Measurements from ENCODE around the gene LCN1.

LCN1 gene

DNA sequence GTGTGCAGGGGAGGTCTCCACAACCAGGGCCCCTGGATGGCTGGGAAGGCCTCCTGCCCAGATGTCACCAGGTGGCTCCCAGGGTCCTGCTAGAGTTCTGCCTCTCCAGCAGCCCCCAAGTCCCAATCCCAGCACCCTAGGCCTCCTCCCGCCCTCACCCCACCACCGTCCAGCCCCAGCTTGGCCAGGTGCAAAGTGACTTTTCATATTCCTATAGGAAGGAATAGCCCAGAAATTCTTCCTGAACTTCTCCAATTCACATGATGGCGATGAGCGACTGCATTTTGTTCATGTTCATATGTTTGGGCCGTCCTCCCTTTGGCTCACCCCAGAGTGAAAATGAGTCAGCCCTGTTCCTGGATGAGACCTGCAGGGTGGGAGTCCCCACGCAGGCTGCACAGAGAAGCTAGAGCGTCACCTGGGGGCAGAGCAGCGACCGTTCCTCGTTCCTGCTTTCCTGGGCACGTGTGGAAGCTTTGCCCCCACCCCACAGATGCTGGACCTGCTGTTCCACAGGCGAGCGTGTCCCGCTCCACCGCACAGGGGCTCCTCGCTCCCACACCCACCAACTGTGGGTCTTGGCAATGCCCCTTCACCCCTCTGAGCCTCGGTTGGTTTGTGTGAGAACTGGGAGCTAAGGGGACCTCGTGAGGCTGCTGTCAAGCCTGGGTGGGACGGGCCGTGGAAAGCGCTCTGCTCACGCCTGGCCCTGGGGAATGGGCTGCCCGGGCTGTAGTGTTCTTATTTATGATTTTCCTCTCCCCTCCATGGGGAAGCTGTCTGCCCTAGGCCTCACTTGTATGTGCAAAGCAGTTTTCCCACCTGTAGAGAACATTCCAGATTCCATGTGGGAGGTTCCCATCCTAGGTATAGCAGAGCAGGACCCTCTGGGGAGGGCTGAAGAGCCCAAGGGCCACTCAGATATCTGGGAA, 13.9 kb upstream of the LCN1 start:
- peaks cover 17% of the 10 kb centered on the region for H3K36me3 Mint-ChIP-seq (ENCODE audit: low read depth)
- H3K27ac Mint-ChIP-seq: no peak overlapping the region
- peaks cover 4% of the 10 kb centered on the region for H3K27me3 Mint-ChIP-seq (ENCODE audit: low read depth)
- no peak overlapping the region for H3K4me3 Mint-ChIP-seq
- peaks cover 16% of the 10 kb centered on the region for H3K9me3 Mint-ChIP-seq
- TF ChIP-seq, protein P1, sequence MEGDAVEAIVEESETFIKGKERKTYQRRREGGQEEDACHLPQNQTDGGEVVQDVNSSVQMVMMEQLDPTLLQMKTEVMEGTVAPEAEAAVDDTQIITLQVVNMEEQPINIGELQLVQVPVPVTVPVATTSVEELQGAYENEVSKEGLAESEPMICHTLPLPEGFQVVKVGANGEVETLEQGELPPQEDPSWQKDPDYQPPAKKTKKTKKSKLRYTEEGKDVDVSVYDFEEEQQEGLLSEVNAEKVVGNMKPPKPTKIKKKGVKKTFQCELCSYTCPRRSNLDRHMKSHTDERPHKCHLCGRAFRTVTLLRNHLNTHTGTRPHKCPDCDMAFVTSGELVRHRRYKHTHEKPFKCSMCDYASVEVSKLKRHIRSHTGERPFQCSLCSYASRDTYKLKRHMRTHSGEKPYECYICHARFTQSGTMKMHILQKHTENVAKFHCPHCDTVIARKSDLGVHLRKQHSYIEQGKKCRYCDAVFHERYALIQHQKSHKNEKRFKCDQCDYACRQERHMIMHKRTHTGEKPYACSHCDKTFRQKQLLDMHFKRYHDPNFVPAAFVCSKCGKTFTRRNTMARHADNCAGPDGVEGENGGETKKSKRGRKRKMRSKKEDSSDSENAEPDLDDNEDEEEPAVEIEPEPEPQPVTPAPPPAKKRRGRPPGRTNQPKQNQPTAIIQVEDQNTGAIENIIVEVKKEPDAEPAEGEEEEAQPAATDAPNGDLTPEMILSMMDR (IDR thresholded peaks at IDR 0.05; ENCODE audit: unreplicated experiment in 3 of 3): no peak
- no peaks in the 10 kb centered on the region for H3K4me1 Mint-ChIP-seq

DNA sequence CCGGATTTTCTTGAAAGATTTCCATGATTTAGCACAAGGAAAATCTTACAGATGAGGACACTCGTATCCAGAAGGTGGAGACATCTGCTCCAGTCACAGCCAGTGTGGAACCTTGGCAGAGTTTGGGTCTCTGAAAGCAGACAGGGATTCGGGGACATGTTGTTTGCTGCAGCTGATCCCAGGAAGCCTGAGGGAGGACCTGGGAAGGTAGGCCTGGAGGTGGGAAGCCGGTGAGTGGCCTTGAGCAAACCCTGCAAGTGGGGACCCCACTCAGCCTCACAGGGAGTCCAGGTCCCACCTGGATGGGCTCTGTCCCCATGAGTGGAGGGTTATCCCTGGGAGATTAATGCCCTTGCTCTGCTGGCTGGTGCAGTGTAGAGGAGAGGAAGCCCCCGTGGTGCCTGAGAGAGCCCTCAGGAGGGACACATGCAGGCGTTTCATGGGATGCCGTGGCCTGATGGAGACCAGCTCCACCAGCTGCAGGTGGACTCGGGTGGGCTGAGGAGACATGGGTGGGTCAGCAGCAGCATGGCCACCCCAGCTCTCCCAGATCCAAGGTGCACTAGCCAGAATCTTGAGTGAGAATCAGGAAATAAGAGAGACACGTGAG, 12.9 kb upstream of the LCN1 start:
- peaks cover 4% of the 10 kb centered on the region for H3K27me3 Mint-ChIP-seq (ENCODE audit: low read depth)
- H3K4me1 Mint-ChIP-seq: no peaks in the 10 kb centered on the region
- no peak overlapping the region for H3K4me3 Mint-ChIP-seq
- TF ChIP-seq, protein P1 (IDR thresholded peaks at IDR 0.05; ENCODE audit: unreplicated experiment in 3 of 3): no peak
- H3K36me3 Mint-ChIP-seq (ENCODE audit: low read depth): peaks cover 9% of the 10 kb centered on the region
- H3K9me3 Mint-ChIP-seq: peaks cover 16% of the 10 kb centered on the region
- no peak overlapping the region for H3K27ac Mint-ChIP-seq

GRCh38 chr9:135509458-135509857, 11.8 kb upstream of the LCN1 start:
- TF ChIP-seq, protein P1 (IDR thresholded peaks at IDR 0.05; ENCODE audit: unreplicated experiment in 3 of 3): no peak
- no peak overlapping the region for H3K4me3 Mint-ChIP-seq
- peaks cover 16% of the 10 kb centered on the region for H3K9me3 Mint-ChIP-seq
- no peak overlapping the region for H3K27ac Mint-ChIP-seq
- H3K4me1 Mint-ChIP-seq: no peaks in the 10 kb centered on the region
- peaks cover 7% of the 10 kb centered on the region for H3K27me3 Mint-ChIP-seq (ENCODE audit: low read depth)
- H3K36me3 Mint-ChIP-seq (ENCODE audit: low read depth): peaks cover 3% of the 10 kb centered on the region

GRCh38 chr9:135512241-135512603, 9.0 kb upstream of the LCN1 start:
- peaks cover 7% of the 10 kb centered on the region for H3K27me3 Mint-ChIP-seq (ENCODE audit: low read depth)
- no peaks in the 10 kb centered on the region for H3K4me1 Mint-ChIP-seq
- peak overlapping the region in 1 of 3 experiments; percentile 4 for H3K27ac Mint-ChIP-seq
- H3K9me3 Mint-ChIP-seq: peaks cover 16% of the 10 kb centered on the region
- TF ChIP-seq, protein P1 (IDR thresholded peaks at IDR 0.05; ENCODE audit: unreplicated experiment in 3 of 3): no peak
- H3K4me3 Mint-ChIP-seq: no peak overlapping the region
- H3K36me3 Mint-ChIP-seq (ENCODE audit: low read depth): no peaks in the 10 kb centered on the region

- H3K27me3 Mint-ChIP-seq (ENCODE audit: low read depth): peaks cover 10% of the 10 kb centered on the region
- no peaks in the 10 kb centered on the region for H3K36me3 Mint-ChIP-seq (ENCODE audit: low read depth)
- peaks cover 15% of the 10 kb centered on the region for H3K9me3 Mint-ChIP-seq
- no peak overlapping the region for H3K4me3 Mint-ChIP-seq
- H3K27ac Mint-ChIP-seq: peak overlapping the region in 1 of 3 experiments; percentile 4
- TF ChIP-seq, protein P1 (IDR thresholded peaks at IDR 0.05; ENCODE audit: unreplicated experiment in 3 of 3): no peak
- H3K4me1 Mint-ChIP-seq: no peaks in the 10 kb centered on the region
Measured at GRCh38 chr9:135512904-135513303, 8.3 kb upstream of the LCN1 start.
